H1 (cell line): Measurements from ENCODE around the gene LDLRAD3. TPM values are rescaled to one million over a fixed set of nuclear protein-coding genes. Genes with fewer than 3 reads are reported as not detected.
A peak's percentile ranks its signal among the peaks of the same experiment; 100 is the strongest.

Experiments
- CTCF ChIA-PET: fragments of 300-600 bp; sonication (Branson Sonifier 250); formaldehyde crosslinking; loops from one replicate; lab custom pipeline; 2021; ENCODE audit not compliant: partially characterized antibody; lab: Charles Lee
- POLR2A ChIA-PET: fragments of 300-600 bp; sonication (Branson Sonifier 250); formaldehyde crosslinking; loops from one replicate; lab custom pipeline; 2021; ENCODE audit warnings: inconsistent platforms; ENCODE audit not compliant: partially characterized antibody; lab: Charles Lee
- DNase-seq, 2 experiments: peaks; one replicate each; pipeline versions ENCODE4 v3.0.0 to v3.0.0-alpha.2; 2010 to 2022; ENCODE audit warnings: low spot score in 2 of 2, low read depth in 1 of 2, mixed read lengths in 1 of 2
- FAIRE-seq: peaks from 2 replicates; lab custom pipeline; 2011; peaks lifted over from hg19 to GRCh38; lab: Jason Lieb, UNC
- H2AFZ ChIP-seq: 2 replicates; pipeline ENCODE4 v1.8.1; 2012; ENCODE audit warnings: low read length, inconsistent platforms
- H2AK5ac ChIP-seq: 2 replicates; pipeline ENCODE4 v1.6.1; 2013; ENCODE audit warnings: low read depth, low read length
- H2BK120ac ChIP-seq: replicated peaks from 2 replicates; pipeline ENCODE3; 2013; ENCODE audit warnings: low read depth, low read length, inconsistent platforms
- H2BK12ac ChIP-seq: 2 replicates; pipeline ENCODE4 v1.6.1; 2013; ENCODE audit warnings: low read depth, low read length
- H2BK15ac ChIP-seq: 2 replicates; pipeline ENCODE4 v1.6.1; 2013; ENCODE audit warnings: low read length
- H2BK20ac ChIP-seq: 2 replicates; pipeline ENCODE4 v1.6.1; 2013; ENCODE audit warnings: low read length
- H2BK5ac ChIP-seq: 2 replicates; pipeline ENCODE4 v1.6.1; 2013; ENCODE audit warnings: low read depth, low read length
- H3K14ac ChIP-seq: 2 replicates; pipeline ENCODE4 v1.6.1; 2013; ENCODE audit warnings: inconsistent platforms; ENCODE audit not compliant: insufficient read length
- H3K18ac ChIP-seq: 2 replicates; pipeline ENCODE4 v1.6.1; 2013; ENCODE audit warnings: low read length; ENCODE audit errors: extremely low read depth
- H3K23ac ChIP-seq: 2 replicates; pipeline ENCODE4 v1.6.1; 2013; ENCODE audit warnings: inconsistent platforms; ENCODE audit not compliant: insufficient read length
- H3K23me2 ChIP-seq: 2 replicates; pipeline ENCODE4 v1.6.1; 2013; ENCODE audit warnings: low read depth, low read length
- H3K27ac ChIP-seq: 2 replicates; pipeline ENCODE4 v1.6.1; 2011; ENCODE audit warnings: low read depth, low read length, inconsistent platforms
- H3K27me3 ChIP-seq, 4 experiments: replicated peaks in 1 of 4; 1 replicate in 1 of 4; 2 replicates in 3 of 4; pipeline versions ENCODE4 v1.6.1 to v1.8.1; 2011 to 2013; ENCODE audit warnings: low read length in 3 of 4, mild to moderate bottlenecking in 3 of 4, inconsistent platforms in 2 of 4, mixed read lengths in 2 of 4, moderate library complexity in 1 of 4; ENCODE audit not compliant: control insufficient read depth in 3 of 4, insufficient read depth in 3 of 4; ENCODE audit errors: extremely low read depth in 1 of 4
- H3K36me3 ChIP-seq, 4 experiments: 2 replicates each; pipeline versions ENCODE4 v1.6.1 to v1.8.1; 2011 to 2013; ENCODE audit warnings: mild to moderate bottlenecking in 4 of 4, low read length in 3 of 4, moderate library complexity in 2 of 4, control low read depth in 1 of 4, inconsistent platforms in 1 of 4; ENCODE audit not compliant: insufficient read depth in 4 of 4, control insufficient read depth in 2 of 4
- H3K4ac ChIP-seq: replicated peaks from 2 replicates; pipeline ENCODE3; 2013; ENCODE audit warnings: low read length, low read depth, mixed read lengths, inconsistent platforms; ENCODE audit not compliant: insufficient read length
- H3K4me1 ChIP-seq, 4 experiments: replicated peaks in 1 of 4; 1 replicate in 1 of 4; 2 replicates in 3 of 4; pipeline versions ENCODE4 v1.6.1 to v1.8.1; 2011 to 2013; ENCODE audit warnings: low read length in 3 of 4, inconsistent platforms in 2 of 4, mixed read lengths in 1 of 4; ENCODE audit not compliant: insufficient read depth in 4 of 4, control insufficient read depth in 3 of 4
- H3K4me2 ChIP-seq, 2 experiments: 2 replicates each; pipeline versions ENCODE4 v1.6.1 to v1.8.1; 2011 to 2013; ENCODE audit warnings: low read depth in 2 of 2, low read length in 2 of 2, control low read depth in 1 of 2, inconsistent platforms in 1 of 2, mild to moderate bottlenecking in 1 of 2; ENCODE audit not compliant: insufficient read depth in 1 of 2
- H3K4me3 ChIP-seq, 4 experiments: fragments of 200-600, 300-600 bp in 1 of 4; sonication (generic), shearing (Covaris generic), sonication (Bioruptor Twin) in 1 of 4; 2 replicates each; pipeline versions ENCODE4 v1.5.1 to v1.8.1; 2011 to 2016; ENCODE audit warnings: low read length in 4 of 4, low read depth in 3 of 4, control low read depth in 2 of 4, inconsistent platforms in 2 of 4, mild to moderate bottlenecking in 2 of 4, mixed read lengths in 1 of 4, moderate library complexity in 1 of 4; ENCODE audit not compliant: insufficient read depth in 2 of 4; ENCODE audit errors: extremely low read depth in 1 of 4
- H3K56ac ChIP-seq: replicated peaks from 2 replicates; pipeline ENCODE3; 2013; ENCODE audit warnings: low read depth, mild to moderate bottlenecking, mixed read lengths, low read length, inconsistent platforms; ENCODE audit not compliant: insufficient read length
- H3K79me1 ChIP-seq: 2 replicates; pipeline ENCODE4 v1.6.1; 2013; ENCODE audit warnings: low read depth, low read length, control low read depth
- H3K79me2 ChIP-seq, 2 experiments: 2 replicates each; pipeline versions ENCODE4 v1.6.1 to v1.8.1; 2012 to 2013; ENCODE audit warnings: low read length in 2 of 2, mild to moderate bottlenecking in 2 of 2, inconsistent platforms in 1 of 2; ENCODE audit not compliant: insufficient read depth in 2 of 2, control insufficient read depth in 1 of 2
- H3K9ac ChIP-seq, 4 experiments: replicated peaks in 1 of 4; 1 replicate in 1 of 4; 2 replicates in 3 of 4; pipeline versions ENCODE4 v1.6.1 to v1.8.1; 2011 to 2013; ENCODE audit warnings: low read depth in 3 of 4, low read length in 3 of 4, control low read depth in 2 of 4, mild to moderate bottlenecking in 2 of 4, moderate library complexity in 2 of 4, inconsistent platforms in 1 of 4; ENCODE audit errors: extremely low read depth in 1 of 4
- H3K9me3 ChIP-seq, 2 experiments: 2 replicates each; pipeline versions ENCODE4 v1.6.1 to v1.8.1; 2012 to 2013; ENCODE audit warnings: mild to moderate bottlenecking in 2 of 2, moderate library complexity in 2 of 2, control low read depth in 1 of 2, inconsistent platforms in 1 of 2, low read depth in 1 of 2, low read length in 1 of 2, mixed read lengths in 1 of 2; ENCODE audit not compliant: insufficient read depth in 2 of 2
- H4K20me1 ChIP-seq, 2 experiments: replicated peaks in 1 of 2; 2 replicates each; pipeline versions ENCODE3 to v1.8.1; 2011 to 2013; ENCODE audit warnings: inconsistent platforms in 2 of 2, low read length in 2 of 2, mild to moderate bottlenecking in 1 of 2; ENCODE audit not compliant: insufficient read depth in 2 of 2, control insufficient read depth in 1 of 2
- H4K5ac ChIP-seq: 2 replicates; pipeline ENCODE4 v1.6.1; 2013; ENCODE audit warnings: low read length, low read depth, mixed read lengths, inconsistent platforms; ENCODE audit not compliant: insufficient read length
- H4K8ac ChIP-seq: 2 replicates; pipeline ENCODE4 v1.8.0; 2013; ENCODE audit warnings: mild to moderate bottlenecking, moderate library complexity, low read length, inconsistent platforms; ENCODE audit not compliant: insufficient read depth; ENCODE audit errors: extremely low read depth
- H4K91ac ChIP-seq: replicated peaks from 2 replicates; pipeline ENCODE3; 2013; ENCODE audit warnings: low read length, mixed read lengths, inconsistent platforms; ENCODE audit not compliant: insufficient read length
- HDAC2 ChIP-seq, 2 experiments: fragments of 300-600 bp in 1 of 2; sonication (generic) in 1 of 2; IDR thresholded peaks; 2 replicates each; pipeline ENCODE4 v1.6.1; 2011 to 2012; ENCODE audit warnings: low read depth in 2 of 2, low read length in 2 of 2, mild to moderate bottlenecking in 2 of 2, moderate library complexity in 2 of 2, borderline replicate concordance in 1 of 2, inconsistent platforms in 1 of 2
- KDM1A ChIP-seq: fragments of 200-600, 300-600 bp; sonication (generic); IDR thresholded peaks from 2 replicates; pipeline ENCODE4 v1.7.1; 2016; ENCODE audit warnings: mild to moderate bottlenecking, low read length, borderline replicate concordance
- KDM5A ChIP-seq: fragments of 200-600 bp; IDR thresholded peaks from 2 replicates; pipeline ENCODE4 v1.7.1; 2012; ENCODE audit warnings: mild to moderate bottlenecking, low read length, inconsistent platforms, mixed read lengths
- SIX5 ChIP-seq: IDR thresholded peaks from 2 replicates; pipeline ENCODE4 v1.6.1; 2011; ENCODE audit warnings: mild to moderate bottlenecking, low read depth, low read length
- SP4 ChIP-seq: IDR thresholded peaks from 2 replicates; pipeline ENCODE4 v1.6.1; 2012; ENCODE audit warnings: low read length, inconsistent platforms
- YY1 ChIP-seq: IDR thresholded peaks from 2 replicates; pipeline ENCODE4 v1.6.1; 2011; ENCODE audit warnings: low read depth, mild to moderate bottlenecking, low read length
- WGBS, 2 experiments: shearing (Covaris generic) in 1 of 2; methylation state at CpG; one replicate each; pipeline versions ENCODE4 v1.1.6 to v1.1.7; 2013 to 2015; ENCODE audit warnings: low lambda C conversion rate in 2 of 2, mixed read lengths in 2 of 2, inconsistent platforms in 1 of 2, low coverage in 1 of 2, missing lambda C conversion rate in 1 of 2; ENCODE audit not compliant: insufficient replicate concordance in 2 of 2, insufficient coverage in 1 of 2, insufficient read length in 1 of 2; ENCODE audit errors: extremely low coverage in 1 of 2, missing lambda C conversion rate in 1 of 2; 5-methylcytosine and 5-hydroxymethylcytosine counted together
- polyA plus RNA-seq, 7 experiments: library from polyadenylated mRNA; depleted of rRNA in 3 of 7; stranded (reverse) in 5 of 7; unstranded in 2 of 7; fragments of >200 nt in 5 of 7; fragments of 200-250 nt in 2 of 7; gene quantifications; 1 replicate in 5 of 7; 2 replicates in 1 of 7; 4 replicates in 1 of 7; pipeline versions ENCODE4 v1.2.1 to v1.2.3, GENCODE V29; 2011 to 2013; ENCODE audit warnings: missing spikeins in 2 of 7, mixed read lengths in 2 of 7
- total RNA-seq: library from RNA; stranded (reverse); fragmentation: NEBNext Ultra II Directional; extraction: Animal tissue kit (Norgen Biotek cat#: 25700); gene quantifications from 2 replicates; pipeline ENCODE4 v1.2.1, GENCODE V29; 2021

The LDLRAD3 gene
- total and polyA plus RNA-seq, 2 of the 8 experiments (the other 6 are each of a cell fraction or from before 2014, with no cell fraction given) = 18.6 to 22.8 TPM

DNA sequence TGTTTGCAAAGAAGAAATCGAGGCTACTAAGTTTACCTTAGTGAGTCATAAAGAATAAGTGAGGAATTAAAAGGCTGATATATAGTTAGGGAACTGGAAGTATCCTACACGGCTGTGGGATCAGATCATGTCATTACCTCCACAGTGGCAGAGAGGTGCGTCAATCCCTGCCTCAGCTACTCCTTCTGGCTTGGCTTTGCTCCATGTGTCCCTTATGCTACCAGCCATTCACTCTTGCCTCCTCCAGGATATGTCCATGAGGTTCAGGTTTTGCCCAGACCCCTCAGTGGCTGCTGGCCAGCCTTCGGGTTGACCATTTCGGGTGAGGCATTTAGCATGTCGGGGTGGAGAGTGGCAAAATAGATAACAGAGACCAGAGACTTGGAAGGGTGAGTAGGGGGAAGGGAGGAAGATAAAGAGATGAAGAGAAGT is 153.4 kb downstream of the LDLRAD3 start:
- Histone ChIP-seq H4K5ac (no peak overlapping the region), H3K56ac (no peak overlapping the region), H3K79me1 (no peaks in the 10 kb centered on the region), H3K9me3 (no peaks in the 10 kb centered on the region), H3K27me3 (no peaks in the 10 kb centered on the region), H2AFZ (no peak overlapping the region), H2BK15ac (no peak overlapping the region; the same call in 1 of the 2 replicates), H4K20me1 (no peaks in the 10 kb centered on the region), H2BK120ac (peak overlapping the region; percentile 44), H3K9ac (no peak overlapping the region), H4K91ac (peak overlapping the region; percentile 68), H2BK12ac (no peak overlapping the region), H3K4me2 (no peak overlapping the region), H3K4ac (peak overlapping the region; percentile 93), H3K27ac (no peak overlapping the region), H3K4me3 (no peak overlapping the region), H3K14ac (no peak overlapping the region), H3K23me2 (no peaks in the 10 kb centered on the region), H3K23ac (no peak overlapping the region), H3K4me1 (peaks cover 2 to 15% (median 7%) of the 10 kb centered on the region in 4 experiments; a peak in 5 of 7 replicates), H3K18ac (0 out of 2 replicates have a peak overlapping the region, but pooled peaks have one; percentile 21), H2AK5ac (peak overlapping the region; percentile 67; the same call in 1 of the 2 replicates), H2BK20ac (peak overlapping the region; percentile 44; the same call in 1 of the 2 replicates), H3K36me3 (peaks cover 0 to 29% (median 5%) of the 10 kb centered on the region in 4 experiments; a peak in 2 of 8 replicates), H4K8ac (no peak overlapping the region), H2BK5ac (no peak overlapping the region), H3K79me2 (peaks cover 0 to 2% of the 10 kb centered on the region in 2 experiments; a peak in 1 of 4 replicates)
- 94% methylated on average over 6 of the region's 6 CpGs; no CpG with 5 or more reads in 1 of the 2 experiments for WGBS, 2 experiments
- ChIA-PET CTCF (interaction anchor here (1.2 to 2.6 kb wide), 2 partner anchors 34 to 55 kb away, joined by 7 to 8 read pairs; no protein-coding TSS in a partner anchor), POLR2A (interaction anchor here (3.0 to 11.7 kb wide), 2 partner anchors 8 to 14 kb away, joined by 10 to 102 read pairs; no protein-coding TSS in a partner anchor)
- FAIRE-seq (no peak), DNase-seq (no peak)
- TF ChIP-seq KDM1A = no peak
- no peak for TF ChIP-seq KDM5A
- no peak for TF ChIP-seq HDAC2 (IDR thresholded peaks at IDR 0.05; ENCODE audit: borderline replicate concordance in 1 of 2, low read depth in 2 of 2, low read length in 2 of 2)
- no peak for TF ChIP-seq SP4
- TF ChIP-seq YY1 = no peak
- no peak for TF ChIP-seq SIX5
